ENCODE data around the gene OR1F1. TPM values are rescaled to one million over a fixed set of nuclear protein-coding genes. Genes with fewer than 3 reads are reported as not detected.

Gene OR1F1
- total and polyA plus RNA-seq, 8 donors, result not detected

GRCh38 chr16:3212567-3212966 lies 24.6 kb downstream of the OR1F1 start:
- Histone ChIP-seq H3K4me1 (no peaks in the 10 kb centered on the region), H3K4me3 (no peak overlapping the region), H3K9me3 (peaks cover 0 to 11% (median 6%) of the 10 kb centered on the region in 4 donors), H3K36me3 (no peaks in the 10 kb centered on the region), H3K27ac (no peak overlapping the region), H3K27me3 (peaks cover 0 to 25% (median 0%) of the 10 kb centered on the region in 3 donors)
- WGBS, 5 donors, result 47 to 77% (median 64%) methylated on average over 1 of the region's 1 CpG
- intact Hi-C loops (cut with DNase I; ENCODE audit: low total_unique reads), result no loop called here
- no peak for DNase-seq
- no peak for TF ChIP-seq POLR2A (IDR thresholded peaks at IDR 0.05)
- TF ChIP-seq POLR2AphosphoS5 (IDR thresholded peaks at IDR 0.05), result no peak
- TF ChIP-seq CTCF (IDR thresholded peaks at IDR 0.05), result no peak
- TF ChIP-seq EP300 (IDR thresholded peaks at IDR 0.05), result no peak

GRCh38 chr16:3214904-3215600 lies 27.0 kb downstream of the OR1F1 start:
- H3K27me3 ChIP-seq, result peaks cover 0 to 5% (median 0%) of the 10 kb centered on the region in 3 donors
- DNase-seq, result peak in 1 of 2 donors; percentile 27
- 38 to 53% (median 41%) methylated on average over 7 of the region's 7 CpGs for WGBS, 5 donors
- H3K9me3 ChIP-seq, result peaks cover 0 to 16% (median 10%) of the 10 kb centered on the region in 4 donors
- TF ChIP-seq POLR2AphosphoS5 (IDR thresholded peaks at IDR 0.05) (no peak), CTCF (IDR thresholded peaks at IDR 0.05) (no peak), POLR2A (IDR thresholded peaks at IDR 0.05) (no peak), EP300 (IDR thresholded peaks at IDR 0.05) (no peak)
- H3K27ac ChIP-seq, result peak overlapping the region in 1 of 5 donors; percentile 8
- no peaks in the 10 kb centered on the region for H3K36me3 ChIP-seq
- H3K4me3 ChIP-seq, result no peak overlapping the region
- no peaks in the 10 kb centered on the region for H3K4me1 ChIP-seq
- intact Hi-C loops (cut with DNase I; ENCODE audit: low total_unique reads), result no loop called here

DNA sequence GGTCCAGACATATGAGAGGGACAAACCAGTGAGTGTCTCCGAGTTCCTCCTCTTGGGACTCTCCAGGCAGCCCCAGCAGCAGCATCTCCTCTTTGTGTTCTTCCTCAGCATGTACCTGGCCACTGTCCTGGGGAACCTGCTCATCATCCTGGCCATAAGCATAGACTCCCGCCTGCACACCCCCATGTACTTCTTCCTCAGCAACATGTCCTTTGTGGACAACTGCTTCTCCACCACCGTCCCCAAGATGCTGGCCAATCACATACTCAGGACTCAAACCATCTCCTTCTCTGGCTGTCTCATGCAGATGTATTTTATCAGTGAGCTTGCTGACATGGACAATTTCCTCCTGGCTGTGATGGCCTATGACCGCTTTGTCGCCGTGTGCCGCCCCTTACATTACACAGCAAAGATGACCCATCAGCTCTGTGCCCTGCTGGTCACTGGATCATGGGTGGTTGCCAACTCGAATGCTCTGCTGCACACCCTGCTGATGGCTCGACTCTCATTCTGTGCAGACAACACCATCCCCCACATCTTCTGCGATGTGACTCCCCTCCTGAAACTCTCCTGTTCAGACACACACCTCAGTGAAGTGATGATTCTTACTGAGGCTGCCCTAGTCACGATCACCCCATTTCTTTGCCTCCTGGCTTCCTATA lies 27.7 kb downstream of the OR1F1 start:
- Histone ChIP-seq H3K27me3 (no peaks in the 10 kb centered on the region), H3K4me3 (no peak overlapping the region), H3K27ac (peak overlapping the region in 1 of 5 donors; percentile 8), H3K9me3 (peaks cover 3 to 23% (median 17%) of the 10 kb centered on the region in 4 donors), H3K36me3 (no peaks in the 10 kb centered on the region), H3K4me1 (no peaks in the 10 kb centered on the region)
- no peak for DNase-seq
- WGBS, 5 donors, result 68 to 77% (median 76%) methylated on average over 11 of the region's 11 CpGs
- intact Hi-C loops (cut with DNase I; ENCODE audit: low total_unique reads), result no loop called here
- no peak for TF ChIP-seq EP300 (IDR thresholded peaks at IDR 0.05)
- no peak for TF ChIP-seq POLR2AphosphoS5 (IDR thresholded peaks at IDR 0.05)
- no peak for TF ChIP-seq POLR2A (IDR thresholded peaks at IDR 0.05)
- TF ChIP-seq CTCF (IDR thresholded peaks at IDR 0.05), result no peak

DNA sequence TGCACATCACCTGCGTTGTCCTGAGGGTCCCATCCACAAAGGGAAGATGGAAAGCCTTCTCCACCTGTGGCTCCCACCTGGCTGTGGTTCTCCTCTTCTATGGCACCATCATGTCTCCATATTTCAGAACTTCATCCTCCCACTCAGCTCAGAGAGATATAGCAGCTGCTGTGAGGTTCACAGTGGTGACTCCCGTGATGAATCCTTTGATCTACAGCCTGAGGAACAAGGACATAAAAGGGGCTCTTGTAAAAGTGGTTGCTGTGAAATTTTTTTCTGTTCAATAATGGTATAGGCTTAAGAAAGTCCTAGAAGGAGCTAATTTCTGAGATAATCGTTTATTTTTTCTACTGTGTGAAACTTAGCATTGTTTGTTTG lies 28.2 kb downstream of the OR1F1 start:
- H3K4me1 ChIP-seq, result no peaks in the 10 kb centered on the region
- WGBS, 5 donors, result 54 to 67% (median 58%) methylated on average over 3 of the region's 3 CpGs
- DNase-seq, result no peak
- intact Hi-C loops (cut with DNase I; ENCODE audit: low total_unique reads), result no loop called here
- no peaks in the 10 kb centered on the region for H3K36me3 ChIP-seq
- no peaks in the 10 kb centered on the region for H3K27me3 ChIP-seq
- TF ChIP-seq CTCF (IDR thresholded peaks at IDR 0.05), result no peak
- TF ChIP-seq POLR2A (IDR thresholded peaks at IDR 0.05), result no peak
- TF ChIP-seq POLR2AphosphoS5 (IDR thresholded peaks at IDR 0.05), result no peak
- no peak for TF ChIP-seq EP300 (IDR thresholded peaks at IDR 0.05)
- peaks cover 8 to 28% (median 22%) of the 10 kb centered on the region in 4 donors for H3K9me3 ChIP-seq
- H3K4me3 ChIP-seq, result no peak overlapping the region
- no peak overlapping the region for H3K27ac ChIP-seq

Measured in stomach (tissue), 9 donors.